GM12864 (cell line): ENCODE data around the gene PPP1R12B.
"Not testable (repeated sequence)": the region's sequence is repeated elsewhere in the genome, so short reads cannot be mapped to it uniquely, and the experiment has no call there.

Experiments
- DNase-seq: peaks from one replicate; pipeline ENCODE4 v3.0.0-alpha.2; 2011; ENCODE audit warnings: low read depth
- H3K4me3 ChIP-seq: 2 replicates; pipeline ENCODE4 v1.5.1; 2011; ENCODE audit warnings: mild to moderate bottlenecking, low read depth, low read length, control low read depth
- CTCF ChIP-seq: IDR thresholded peaks from 2 replicates; pipeline ENCODE4 v1.5.1; 2011; ENCODE audit warnings: low read depth, mild to moderate bottlenecking, moderate library complexity, low read length, control low read depth, inconsistent platforms; ENCODE audit errors: missing control alignments

The PPP1R12B gene

GRCh38 chr1:202452508-202452907 lies 104.0 kb downstream of the PPP1R12B start:
- DNase-seq, result no peak
- no peak overlapping the region for H3K4me3 ChIP-seq
- TF ChIP-seq CTCF, result no peak

GRCh38 chr1:202456372-202457169 lies 108.1 kb downstream of the PPP1R12B start:
- DNase-seq, H3K4me3 ChIP-seq: not testable (repeated sequence)

- DNase-seq, H3K4me3 ChIP-seq: not testable (repeated sequence)
These were observed 110.2 kb downstream of the PPP1R12B start for GRCh38 chr1:202458651-202459050.

GRCh38 chr1:202459470-202460142 lies 111.1 kb downstream of the PPP1R12B start:
- DNase-seq, H3K4me3 ChIP-seq: not testable (repeated sequence)

GRCh38 chr1:202460143-202460495 lies 111.6 kb downstream of the PPP1R12B start:
- H3K4me3 ChIP-seq, DNase-seq: not testable (repeated sequence)

GRCh38 chr1:202462342-202463076 lies 114.0 kb downstream of the PPP1R12B start:
- no peak overlapping the region for H3K4me3 ChIP-seq
- TF ChIP-seq CTCF, result no peak
- DNase-seq, result no peak

- TF ChIP-seq CTCF, result peak; percentile 32
- not testable (repeated sequence) for DNase-seq, H3K4me3 ChIP-seq
These were observed 115.7 kb downstream of the PPP1R12B start for GRCh38 chr1:202464153-202464742.

- DNase-seq, H3K4me3 ChIP-seq: not testable (repeated sequence)
These were observed 117.3 kb downstream of the PPP1R12B start for GRCh38 chr1:202465644-202466270.

- DNase-seq, H3K4me3 ChIP-seq: not testable (repeated sequence)
These were observed 117.8 kb downstream of the PPP1R12B start for GRCh38 chr1:202466339-202466738.

GRCh38 chr1:202467381-202467780 lies 118.9 kb downstream of the PPP1R12B start:
- DNase-seq, H3K4me3 ChIP-seq: not testable (repeated sequence)

- DNase-seq, H3K4me3 ChIP-seq: not testable (repeated sequence)
These were observed 120.2 kb downstream of the PPP1R12B start for GRCh38 chr1:202468695-202469094.

- not testable (repeated sequence) for H3K4me3 ChIP-seq, DNase-seq
These were observed 120.6 kb downstream of the PPP1R12B start for GRCh38 chr1:202469123-202469522.
